ENCODE data around the gene SUCLG2.

The SUCLG2 gene

GRCh38 chr3:67654099-67654843 lies at the start of gene SUCLG2:
SUCLG2 (minus strand) TSS chr3:67654612; CDS start chr3:67654586, 26 bp downstream.
- Histone ChIP-seq H3K9me3 (ENCODE audit: low read length) (no peaks in the 10 kb centered on the region), H3K27me3 (ENCODE audit: control insufficient read depth in 1 of 2, insufficient read depth in 2 of 2, low read length in 2 of 2) (no peaks in the 10 kb centered on the region), H3K36me3 (ENCODE audit: insufficient read depth, low read length) (no peaks in the 10 kb centered on the region), H3K9ac (ENCODE audit: low read length) (peak within 1 kb of the TSS; percentile 81), H3K4me3 (ENCODE audit: low read depth in 1 of 2, low read length in 2 of 2) (peak within 1 kb of the TSS; percentile 77 to 92), H3K4me1 (ENCODE audit: insufficient read depth, low read length) (peaks cover 11% of the 10 kb centered on the region), H3K27ac (ENCODE audit: low read depth, low read length) (peak within 1 kb of the TSS; percentile 75)

GRCh38 chr3:67700596-67700995 lies 46.2 kb upstream of the SUCLG2 start:
- no peaks in the 10 kb centered on the region for H3K27me3 ChIP-seq (ENCODE audit: control insufficient read depth in 1 of 2, insufficient read depth in 2 of 2, low read length in 2 of 2)
- no peaks in the 10 kb centered on the region for H3K36me3 ChIP-seq (ENCODE audit: insufficient read depth, low read length)
- H3K4me3 ChIP-seq (ENCODE audit: low read depth in 1 of 2, low read length in 2 of 2): no peak overlapping the region
- H3K9ac ChIP-seq (ENCODE audit: low read length): no peak overlapping the region
- H3K27ac ChIP-seq (ENCODE audit: low read depth, low read length): no peak overlapping the region
- no peaks in the 10 kb centered on the region for H3K4me1 ChIP-seq (ENCODE audit: insufficient read depth, low read length)
- no peaks in the 10 kb centered on the region for H3K9me3 ChIP-seq (ENCODE audit: low read length)

- H3K27ac ChIP-seq (ENCODE audit: low read depth, low read length): no peak overlapping the region
- H3K27me3 ChIP-seq (ENCODE audit: control insufficient read depth in 1 of 2, insufficient read depth in 2 of 2, low read length in 2 of 2): no peaks in the 10 kb centered on the region
- no peak overlapping the region for H3K9ac ChIP-seq (ENCODE audit: low read length)
- no peak overlapping the region for H3K4me3 ChIP-seq (ENCODE audit: low read depth in 1 of 2, low read length in 2 of 2)
- H3K36me3 ChIP-seq (ENCODE audit: insufficient read depth, low read length): no peaks in the 10 kb centered on the region
- no peaks in the 10 kb centered on the region for H3K9me3 ChIP-seq (ENCODE audit: low read length)
- no peaks in the 10 kb centered on the region for H3K4me1 ChIP-seq (ENCODE audit: insufficient read depth, low read length)
Measured at GRCh38 chr3:67699882-67700281, 45.5 kb upstream of the SUCLG2 start.

GRCh38 chr3:67692621-67693020 lies 38.2 kb upstream of the SUCLG2 start:
- Histone ChIP-seq H3K9ac (ENCODE audit: low read length) (no peak overlapping the region), H3K4me1 (ENCODE audit: insufficient read depth, low read length) (no peaks in the 10 kb centered on the region), H3K4me3 (ENCODE audit: low read depth in 1 of 2, low read length in 2 of 2) (no peak overlapping the region), H3K27ac (ENCODE audit: low read depth, low read length) (no peak overlapping the region), H3K27me3 (ENCODE audit: control insufficient read depth in 1 of 2, insufficient read depth in 2 of 2, low read length in 2 of 2) (no peaks in the 10 kb centered on the region), H3K36me3 (ENCODE audit: insufficient read depth, low read length) (no peaks in the 10 kb centered on the region), H3K9me3 (ENCODE audit: low read length) (no peaks in the 10 kb centered on the region)

DNA sequence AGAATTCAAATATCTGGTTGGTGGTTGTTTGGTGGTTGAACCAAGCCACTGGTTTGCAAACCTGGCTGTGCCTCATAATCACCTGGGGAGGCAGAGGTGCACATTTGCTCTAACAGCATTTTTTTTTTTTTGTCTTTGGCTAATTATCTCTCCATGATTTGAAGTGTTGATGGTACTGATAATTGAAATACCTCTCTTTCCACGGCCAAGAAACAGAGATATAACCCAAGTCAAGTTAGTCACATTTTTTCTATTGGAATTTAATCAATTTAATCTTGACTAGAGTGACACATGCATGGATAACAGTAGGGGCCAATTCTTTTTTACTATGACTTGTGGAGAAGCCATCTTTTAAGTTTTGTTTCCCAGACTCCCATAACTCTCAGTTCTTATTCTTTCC lies 37.5 kb upstream of the SUCLG2 start:
- Histone ChIP-seq H3K4me3 (ENCODE audit: low read depth in 1 of 2, low read length in 2 of 2) (no peak overlapping the region), H3K4me1 (ENCODE audit: insufficient read depth, low read length) (no peaks in the 10 kb centered on the region), H3K27ac (ENCODE audit: low read depth, low read length) (no peak overlapping the region), H3K36me3 (ENCODE audit: insufficient read depth, low read length) (no peaks in the 10 kb centered on the region), H3K9me3 (ENCODE audit: low read length) (no peaks in the 10 kb centered on the region), H3K9ac (ENCODE audit: low read length) (no peak overlapping the region), H3K27me3 (ENCODE audit: control insufficient read depth in 1 of 2, insufficient read depth in 2 of 2, low read length in 2 of 2) (no peaks in the 10 kb centered on the region)

GRCh38 chr3:67691207-67691606 lies 36.8 kb upstream of the SUCLG2 start:
- Histone ChIP-seq H3K36me3 (ENCODE audit: insufficient read depth, low read length) (no peaks in the 10 kb centered on the region), H3K27ac (ENCODE audit: low read depth, low read length) (no peak overlapping the region), H3K4me3 (ENCODE audit: low read depth in 1 of 2, low read length in 2 of 2) (no peak overlapping the region), H3K9me3 (ENCODE audit: low read length) (no peaks in the 10 kb centered on the region), H3K4me1 (ENCODE audit: insufficient read depth, low read length) (no peaks in the 10 kb centered on the region), H3K27me3 (ENCODE audit: control insufficient read depth in 1 of 2, insufficient read depth in 2 of 2, low read length in 2 of 2) (no peaks in the 10 kb centered on the region), H3K9ac (ENCODE audit: low read length) (no peak overlapping the region)

DNA sequence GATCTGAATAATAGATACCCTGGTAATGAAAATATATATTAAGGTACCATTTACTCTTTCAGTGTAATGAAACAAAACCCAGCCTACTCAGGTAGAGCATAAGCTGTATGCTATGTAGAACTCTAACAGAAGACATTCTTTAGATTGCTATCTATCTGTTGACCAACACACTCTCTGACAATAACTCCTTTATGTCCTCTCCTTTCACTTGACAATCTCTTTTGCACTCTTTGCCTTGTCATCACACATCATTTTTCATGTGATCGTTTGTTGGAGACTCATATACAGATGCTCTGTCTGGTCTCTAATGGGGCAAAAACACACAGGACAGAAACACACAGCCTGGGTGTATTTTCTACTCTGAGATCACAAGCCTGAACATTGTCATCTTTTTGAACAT lies 35.4 kb upstream of the SUCLG2 start:
- Histone ChIP-seq H3K9ac (ENCODE audit: low read length) (no peak overlapping the region), H3K36me3 (ENCODE audit: insufficient read depth, low read length) (no peaks in the 10 kb centered on the region), H3K9me3 (ENCODE audit: low read length) (no peaks in the 10 kb centered on the region), H3K4me1 (ENCODE audit: insufficient read depth, low read length) (no peaks in the 10 kb centered on the region), H3K4me3 (ENCODE audit: low read depth in 1 of 2, low read length in 2 of 2) (no peak overlapping the region), H3K27me3 (ENCODE audit: control insufficient read depth in 1 of 2, insufficient read depth in 2 of 2, low read length in 2 of 2) (no peaks in the 10 kb centered on the region), H3K27ac (ENCODE audit: low read depth, low read length) (no peak overlapping the region)

- Histone ChIP-seq H3K9ac (ENCODE audit: low read length) (no peak overlapping the region), H3K4me3 (ENCODE audit: low read depth in 1 of 2, low read length in 2 of 2) (no peak overlapping the region), H3K9me3 (ENCODE audit: low read length) (no peaks in the 10 kb centered on the region), H3K4me1 (ENCODE audit: insufficient read depth, low read length) (no peaks in the 10 kb centered on the region), H3K27me3 (ENCODE audit: control insufficient read depth in 1 of 2, insufficient read depth in 2 of 2, low read length in 2 of 2) (no peaks in the 10 kb centered on the region), H3K27ac (ENCODE audit: low read depth, low read length) (no peak overlapping the region), H3K36me3 (ENCODE audit: insufficient read depth, low read length) (no peaks in the 10 kb centered on the region)
Measured at GRCh38 chr3:67688231-67688630, 33.8 kb upstream of the SUCLG2 start.

- Histone ChIP-seq H3K9me3 (ENCODE audit: low read length) (no peaks in the 10 kb centered on the region), H3K4me3 (ENCODE audit: low read depth in 1 of 2, low read length in 2 of 2) (no peak overlapping the region), H3K9ac (ENCODE audit: low read length) (no peak overlapping the region), H3K4me1 (ENCODE audit: insufficient read depth, low read length) (no peaks in the 10 kb centered on the region), H3K27me3 (ENCODE audit: control insufficient read depth in 1 of 2, insufficient read depth in 2 of 2, low read length in 2 of 2) (no peaks in the 10 kb centered on the region), H3K27ac (ENCODE audit: low read depth, low read length) (no peak overlapping the region), H3K36me3 (ENCODE audit: insufficient read depth, low read length) (no peaks in the 10 kb centered on the region)
Measured at GRCh38 chr3:67686069-67686468, 31.7 kb upstream of the SUCLG2 start.

- Histone ChIP-seq H3K4me3 (ENCODE audit: low read depth in 1 of 2, low read length in 2 of 2) (no peak overlapping the region), H3K27me3 (ENCODE audit: control insufficient read depth in 1 of 2, insufficient read depth in 2 of 2, low read length in 2 of 2) (no peaks in the 10 kb centered on the region), H3K4me1 (ENCODE audit: insufficient read depth, low read length) (no peaks in the 10 kb centered on the region), H3K27ac (ENCODE audit: low read depth, low read length) (no peak overlapping the region), H3K36me3 (ENCODE audit: insufficient read depth, low read length) (no peaks in the 10 kb centered on the region), H3K9me3 (ENCODE audit: low read length) (no peaks in the 10 kb centered on the region), H3K9ac (ENCODE audit: low read length) (no peak overlapping the region)
Measured at GRCh38 chr3:67685499-67685898, 31.1 kb upstream of the SUCLG2 start.

- no peaks in the 10 kb centered on the region for H3K9me3 ChIP-seq (ENCODE audit: low read length)
- no peaks in the 10 kb centered on the region for H3K27me3 ChIP-seq (ENCODE audit: control insufficient read depth in 1 of 2, insufficient read depth in 2 of 2, low read length in 2 of 2)
- no peak overlapping the region for H3K9ac ChIP-seq (ENCODE audit: low read length)
- no peaks in the 10 kb centered on the region for H3K36me3 ChIP-seq (ENCODE audit: insufficient read depth, low read length)
- no peak overlapping the region for H3K4me3 ChIP-seq (ENCODE audit: low read depth in 1 of 2, low read length in 2 of 2)
- no peaks in the 10 kb centered on the region for H3K4me1 ChIP-seq (ENCODE audit: insufficient read depth, low read length)
- no peak overlapping the region for H3K27ac ChIP-seq (ENCODE audit: low read depth, low read length)
Measured at GRCh38 chr3:67684211-67684610, 29.8 kb upstream of the SUCLG2 start.

DNA sequence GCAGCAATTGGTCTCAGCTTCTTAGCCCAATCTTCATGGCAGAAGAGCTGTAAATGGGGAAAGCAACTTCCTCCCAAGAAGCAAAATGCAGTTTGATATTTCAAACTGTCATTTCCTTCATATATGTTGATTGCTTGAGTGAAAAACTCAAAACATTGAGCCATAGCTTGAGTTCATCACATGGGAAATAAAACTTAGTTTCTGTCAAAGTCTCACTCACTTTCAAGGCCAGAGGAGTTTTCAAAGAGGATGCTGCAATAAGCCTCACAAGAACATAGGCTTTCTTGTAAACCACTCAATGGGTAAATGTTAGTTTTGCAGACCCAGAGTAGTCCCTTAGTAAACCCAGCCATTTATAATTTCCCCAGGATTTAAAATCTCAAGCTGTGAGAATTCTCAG lies 29.1 kb upstream of the SUCLG2 start:
- H3K27ac ChIP-seq (ENCODE audit: low read depth, low read length): no peak overlapping the region
- H3K4me3 ChIP-seq (ENCODE audit: low read depth in 1 of 2, low read length in 2 of 2): no peak overlapping the region
- no peaks in the 10 kb centered on the region for H3K4me1 ChIP-seq (ENCODE audit: insufficient read depth, low read length)
- H3K36me3 ChIP-seq (ENCODE audit: insufficient read depth, low read length): no peaks in the 10 kb centered on the region
- no peak overlapping the region for H3K9ac ChIP-seq (ENCODE audit: low read length)
- H3K9me3 ChIP-seq (ENCODE audit: low read length): no peaks in the 10 kb centered on the region
- no peaks in the 10 kb centered on the region for H3K27me3 ChIP-seq (ENCODE audit: control insufficient read depth in 1 of 2, insufficient read depth in 2 of 2, low read length in 2 of 2)

Measured in muscle layer of colon (tissue), 2 donors.